T-helper 1 cell (primary cell): ENCODE measurements around the gene IFIT5.
"Not testable (repeated sequence)": the region's sequence is repeated elsewhere in the genome, so short reads cannot be mapped to it uniquely, and the experiment has no call there.

Experiments
- DNase-seq, 5 donors: peaks; one replicate each; pipeline ENCODE4 v3.0.0-alpha.2; 2012 to 2020
- total RNA-seq, 4 donors: gene quantifications; one replicate each; lab custom pipeline; 2026; lab: John Stamatoyannopoulos, UW

Gene IFIT5, protein sequence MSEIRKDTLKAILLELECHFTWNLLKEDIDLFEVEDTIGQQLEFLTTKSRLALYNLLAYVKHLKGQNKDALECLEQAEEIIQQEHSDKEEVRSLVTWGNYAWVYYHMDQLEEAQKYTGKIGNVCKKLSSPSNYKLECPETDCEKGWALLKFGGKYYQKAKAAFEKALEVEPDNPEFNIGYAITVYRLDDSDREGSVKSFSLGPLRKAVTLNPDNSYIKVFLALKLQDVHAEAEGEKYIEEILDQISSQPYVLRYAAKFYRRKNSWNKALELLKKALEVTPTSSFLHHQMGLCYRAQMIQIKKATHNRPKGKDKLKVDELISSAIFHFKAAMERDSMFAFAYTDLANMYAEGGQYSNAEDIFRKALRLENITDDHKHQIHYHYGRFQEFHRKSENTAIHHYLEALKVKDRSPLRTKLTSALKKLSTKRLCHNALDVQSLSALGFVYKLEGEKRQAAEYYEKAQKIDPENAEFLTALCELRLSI
- 39.4 to 54.5 (median 49.8) reads per million in 4 donors for total RNA-seq

DNA sequence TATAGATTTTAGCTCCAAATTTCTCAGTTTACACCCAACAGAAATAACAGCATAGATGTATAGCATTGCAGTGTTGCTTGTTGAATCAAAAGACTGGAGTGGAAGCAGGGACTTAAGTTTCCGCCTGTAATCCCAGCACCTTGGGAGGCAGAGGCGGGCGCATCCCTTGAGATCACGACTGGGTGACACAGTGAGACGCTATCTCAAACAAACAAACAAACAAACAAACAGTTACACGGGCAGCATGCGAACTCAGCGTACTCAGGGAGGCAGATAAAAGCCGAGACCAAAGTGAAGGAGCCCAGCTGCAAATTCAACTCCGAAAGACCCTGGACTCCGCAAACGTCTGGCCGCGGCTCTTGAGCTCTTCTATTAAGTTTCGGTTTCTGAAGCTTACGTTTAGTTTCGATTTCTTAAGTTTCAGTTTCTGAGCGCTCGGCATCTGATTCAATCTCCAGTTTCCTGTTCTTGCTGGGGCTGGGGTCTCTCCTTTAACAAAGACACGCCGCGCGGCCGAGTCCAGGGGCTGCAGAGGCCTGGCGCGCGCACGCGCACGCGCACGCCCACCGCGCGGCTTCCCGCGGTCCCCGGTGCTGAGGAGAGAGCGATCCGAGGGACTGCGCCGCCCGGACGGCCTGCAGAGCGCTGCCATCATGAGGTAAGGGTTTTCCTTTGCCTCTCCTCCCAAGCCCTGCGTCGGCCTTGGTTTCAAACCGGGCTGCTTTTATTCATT is at the start of gene IFIT5:
IFIT5 (plus strand) TSS at position 423 of the 733 bp plus-strand sequence; CDS start at position 654, 231 bp downstream.
- DNase-seq: peak; percentile 43 to 83 (median 55)

DNA sequence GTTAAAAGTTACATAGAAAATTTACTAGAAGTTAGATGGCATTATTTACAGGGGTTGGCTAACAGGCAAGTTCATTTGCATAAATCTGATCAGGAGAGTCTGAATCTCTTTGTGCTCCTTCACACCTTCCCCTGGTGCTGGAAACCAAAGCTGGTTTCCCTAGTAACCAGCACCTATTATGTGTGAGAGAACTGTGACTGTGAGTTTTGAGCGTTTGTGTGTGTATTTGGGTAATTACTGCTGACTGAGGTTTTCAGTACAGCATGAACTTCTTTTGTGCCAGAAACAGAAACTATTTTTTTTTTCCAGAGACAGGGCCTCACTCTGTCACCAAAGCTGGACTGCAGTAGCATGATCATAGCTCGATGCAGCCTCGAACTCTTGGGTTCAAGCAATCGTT is 46.8 kb upstream of the IFIT5 start:
- DNase-seq: no peak

DNA sequence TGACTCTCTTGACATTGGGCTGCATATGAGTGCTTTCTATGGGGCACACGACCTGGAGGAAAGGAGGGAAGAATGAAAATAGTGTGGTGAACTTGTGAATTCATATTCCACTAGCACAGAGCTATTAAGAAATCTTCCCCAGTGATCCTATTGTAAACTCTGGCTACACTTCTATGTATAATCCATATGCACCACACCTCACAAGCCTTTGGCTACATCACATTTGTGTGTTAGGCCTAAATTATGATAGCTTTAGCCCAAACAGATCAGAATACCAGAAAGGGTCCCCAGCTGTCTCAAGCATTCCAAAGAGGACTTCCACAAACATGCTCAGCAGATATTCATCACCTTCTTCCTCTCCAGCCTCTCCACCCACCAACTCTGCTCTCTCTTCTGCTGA is 46.2 kb upstream of the IFIT5 start:
- no peak for DNase-seq

DNA sequence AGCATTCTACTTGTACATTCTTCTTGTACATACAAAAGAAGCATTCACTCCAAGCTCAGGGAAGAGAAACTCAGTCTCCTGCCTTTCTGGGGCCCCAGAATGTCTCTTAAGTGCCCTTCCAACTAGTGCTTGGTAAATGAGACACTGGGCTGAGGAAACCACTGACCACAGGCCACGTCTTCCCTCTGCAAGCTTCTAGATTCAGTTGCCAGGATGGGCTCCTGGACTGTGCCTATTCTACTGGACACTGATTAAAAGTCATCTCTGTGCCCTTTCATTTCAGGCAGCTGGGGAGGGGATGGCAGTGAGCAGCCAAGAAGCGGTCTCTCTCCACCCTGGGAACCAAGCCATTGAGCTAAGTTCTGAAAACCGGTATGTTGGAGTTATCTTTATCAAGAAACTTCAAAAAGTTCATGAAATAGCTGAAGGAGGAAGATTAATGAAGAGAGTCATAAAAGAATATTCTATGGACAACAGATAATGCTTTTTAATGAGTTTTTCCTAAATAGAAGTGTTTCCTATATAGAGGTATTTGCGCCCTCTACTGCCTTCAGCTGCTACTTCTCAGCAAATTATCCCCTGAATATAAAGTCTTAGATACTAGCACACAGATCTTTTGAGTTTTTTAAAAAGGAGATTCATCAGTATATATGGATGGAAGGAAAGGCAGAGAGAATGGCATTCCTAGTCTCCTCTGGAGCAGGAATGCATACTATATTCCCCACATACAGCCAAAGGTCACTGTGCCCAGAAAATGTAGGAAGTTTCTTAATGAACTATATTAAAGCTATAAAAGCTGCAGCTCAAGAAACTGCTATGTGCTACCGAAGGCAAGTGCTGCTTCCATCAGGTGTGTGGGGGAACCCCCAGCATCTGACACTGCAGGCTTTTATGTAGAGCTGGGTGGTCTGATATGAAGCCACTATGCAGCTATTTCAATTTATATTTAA is 44.9 kb upstream of the IFIT5 start:
- DNase-seq: no peak

DNA sequence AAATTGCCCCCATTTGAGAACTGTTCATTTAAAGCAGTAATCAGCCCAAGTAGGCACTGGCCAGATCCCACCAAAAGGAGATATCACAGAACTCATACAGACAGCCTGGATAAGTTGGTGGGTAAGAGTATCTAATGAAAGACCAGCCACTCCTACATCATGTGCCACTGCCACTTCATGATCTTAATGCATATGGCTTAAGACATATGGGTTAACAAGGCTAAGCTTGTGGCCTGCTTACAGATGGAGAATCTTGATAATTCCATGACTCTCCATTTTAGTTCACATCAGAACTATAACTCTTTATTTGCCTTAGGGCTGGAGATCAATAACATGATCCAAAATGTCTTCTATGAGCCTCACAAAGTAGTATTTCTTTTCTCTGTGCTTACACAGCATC is 43.3 kb upstream of the IFIT5 start:
- no peak for DNase-seq

DNA sequence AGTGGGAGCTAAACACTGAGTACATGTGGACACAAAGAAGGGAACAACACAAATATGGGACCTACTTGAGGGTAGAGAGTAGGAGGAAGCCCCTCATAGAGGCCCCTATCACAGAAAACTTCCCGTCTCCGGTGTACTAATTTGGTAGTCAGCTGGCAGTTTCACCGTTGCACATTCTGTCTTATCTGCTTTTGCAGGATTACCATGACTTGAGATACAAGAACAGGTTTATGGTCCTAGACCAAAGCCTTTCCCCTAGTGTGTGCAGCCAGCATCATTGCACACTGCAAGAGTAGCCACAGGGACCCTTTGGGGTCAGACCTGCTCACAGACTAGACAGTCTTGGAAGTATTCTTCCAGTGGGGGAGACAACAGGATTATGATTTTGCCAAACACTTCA is 42.4 kb upstream of the IFIT5 start:
- DNase-seq: no peak

DNA sequence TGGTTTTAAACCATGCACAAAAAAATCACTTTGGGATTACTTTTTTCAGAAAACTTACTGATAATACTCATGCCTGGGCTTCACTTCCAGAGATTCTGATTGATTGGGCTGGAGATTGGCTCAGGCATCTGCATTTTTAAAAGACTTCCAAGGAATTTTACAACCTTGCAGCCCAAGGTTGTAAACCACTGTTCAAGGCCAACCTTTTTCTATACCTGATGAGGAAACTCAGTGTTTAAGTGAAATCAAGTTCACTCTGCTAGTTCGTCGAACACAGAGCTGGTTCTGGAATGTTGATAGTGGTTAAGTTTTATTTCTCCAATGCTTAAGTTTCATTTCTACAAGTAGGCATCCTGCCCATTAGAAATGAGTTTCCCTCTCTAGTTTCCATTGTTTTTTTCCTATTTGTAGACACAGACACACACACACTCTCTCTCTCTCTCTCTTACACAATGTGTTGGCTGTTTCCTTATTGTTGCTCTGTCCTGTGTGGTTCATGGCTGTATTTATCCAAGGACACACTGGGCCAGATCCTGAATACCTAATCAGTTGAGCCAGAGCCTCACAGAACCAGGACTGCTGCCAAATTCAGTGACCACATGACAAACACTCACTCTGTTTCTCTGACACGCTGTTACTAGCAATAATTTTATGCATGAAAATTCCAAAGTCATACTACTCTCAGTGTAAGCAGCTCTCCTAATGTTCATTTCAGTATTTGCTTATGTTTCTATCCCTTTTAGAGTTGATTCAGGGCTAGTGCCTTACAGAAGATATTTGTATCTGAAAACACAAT is 40.3 kb upstream of the IFIT5 start:
- DNase-seq: no peak

DNA sequence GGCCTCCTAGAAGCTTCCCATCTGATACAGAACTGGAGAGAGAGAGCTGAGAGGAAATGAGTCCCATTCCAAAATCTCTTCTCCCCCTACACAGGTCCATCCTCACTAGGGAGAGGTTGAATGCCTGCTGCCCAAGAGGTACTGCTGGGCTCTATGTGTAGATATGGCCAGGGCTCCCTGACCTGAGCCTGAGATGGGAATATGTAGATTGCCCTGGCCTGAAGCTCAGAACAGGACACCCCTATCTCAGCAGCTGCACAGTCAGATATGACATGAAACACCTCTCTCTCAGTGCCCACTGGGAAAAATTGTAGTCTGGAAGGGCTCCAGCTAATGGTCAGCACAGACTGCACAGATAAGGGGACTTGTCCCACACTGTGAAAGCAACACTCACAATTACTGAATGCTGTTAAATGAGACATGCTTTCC is 39.6 kb upstream of the IFIT5 start:
- DNase-seq: no peak

DNA sequence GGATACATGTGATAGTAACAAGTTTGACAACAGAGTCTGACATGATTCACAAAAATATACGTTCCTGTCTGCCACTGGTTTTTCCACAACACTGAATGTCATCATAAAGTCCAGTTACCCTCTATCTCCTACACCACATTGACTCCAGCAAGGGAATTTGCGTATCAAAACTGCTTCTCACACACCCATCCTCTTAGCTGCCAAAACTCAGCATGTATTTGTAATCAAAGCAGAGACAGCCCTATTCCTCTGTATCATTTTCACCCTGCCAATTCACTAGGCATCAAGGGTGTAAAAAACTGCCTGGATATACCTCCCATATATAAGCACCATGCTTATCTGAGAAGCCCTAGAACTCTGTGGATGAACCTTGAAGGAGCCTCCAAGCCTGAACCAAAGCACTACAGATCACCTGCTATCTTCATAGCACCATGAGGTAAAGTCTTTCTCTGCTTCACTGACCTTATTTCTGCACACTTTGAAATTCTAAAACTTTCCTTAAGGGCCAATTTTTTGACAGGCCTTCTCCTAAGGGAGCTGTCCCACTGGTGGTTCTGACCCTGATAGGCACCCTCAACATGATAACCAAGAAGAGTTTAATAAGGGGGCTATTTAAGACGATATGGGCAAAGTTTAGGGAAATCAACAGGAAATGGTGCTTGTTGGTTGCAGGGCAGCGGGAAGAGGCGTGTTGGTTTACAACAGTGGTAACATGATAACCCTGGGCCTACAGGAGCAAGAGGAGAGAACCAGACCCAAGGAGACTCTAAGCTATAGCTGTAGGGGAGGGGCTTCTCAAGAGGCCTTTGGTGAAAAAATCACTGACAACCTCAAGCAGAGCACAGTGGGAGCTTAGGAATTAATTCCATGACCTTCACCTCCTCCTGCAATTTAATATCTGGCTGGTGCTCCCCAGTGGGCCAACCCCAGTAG is 36.4 kb upstream of the IFIT5 start, which contains the start of gene IFIT1B:
IFIT1B (plus strand) TSS at position 352 of the 933 bp plus-strand sequence; CDS start at position 432, 80 bp downstream.
- no peak for DNase-seq

DNA sequence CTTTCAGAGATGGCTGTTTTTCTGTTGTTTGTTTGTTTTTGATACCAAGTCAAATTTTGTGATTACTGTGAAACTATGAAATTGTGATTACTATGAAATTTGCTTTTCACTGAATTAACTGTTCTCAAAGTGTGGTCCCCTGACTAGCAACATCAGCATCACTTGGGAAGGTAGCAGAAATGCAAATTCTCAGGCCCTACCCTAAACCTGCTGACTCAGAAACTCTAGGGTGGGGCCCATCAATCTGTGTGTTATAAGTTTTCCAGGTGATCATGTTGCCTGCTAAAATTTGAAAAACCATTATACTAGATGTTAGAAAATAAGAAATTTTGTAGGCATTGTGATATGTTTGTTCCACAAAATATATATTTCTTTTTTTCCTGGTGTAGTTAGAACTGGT is 35.3 kb upstream of the IFIT5 start:
- DNase-seq: no peak

DNA sequence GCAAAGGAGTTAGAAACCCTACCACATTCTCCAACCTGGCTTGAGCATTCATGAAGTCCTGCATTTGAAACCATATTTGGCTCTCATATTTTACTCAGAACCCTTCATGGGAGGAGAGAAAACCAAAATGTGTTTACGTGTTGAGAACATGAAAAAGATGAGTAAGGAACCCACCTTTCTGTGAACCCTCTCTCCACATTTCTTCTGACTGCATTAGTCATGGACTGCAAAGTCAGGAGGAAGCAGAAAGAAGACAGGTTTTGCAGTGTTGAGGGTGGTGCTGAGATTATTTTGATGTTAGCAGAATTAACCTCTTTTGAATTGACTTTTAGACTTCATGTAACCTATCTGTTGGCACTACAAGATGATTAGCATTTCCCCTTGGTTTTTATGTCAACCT is 31.6 kb upstream of the IFIT5 start:
- DNase-seq: no peak

DNA sequence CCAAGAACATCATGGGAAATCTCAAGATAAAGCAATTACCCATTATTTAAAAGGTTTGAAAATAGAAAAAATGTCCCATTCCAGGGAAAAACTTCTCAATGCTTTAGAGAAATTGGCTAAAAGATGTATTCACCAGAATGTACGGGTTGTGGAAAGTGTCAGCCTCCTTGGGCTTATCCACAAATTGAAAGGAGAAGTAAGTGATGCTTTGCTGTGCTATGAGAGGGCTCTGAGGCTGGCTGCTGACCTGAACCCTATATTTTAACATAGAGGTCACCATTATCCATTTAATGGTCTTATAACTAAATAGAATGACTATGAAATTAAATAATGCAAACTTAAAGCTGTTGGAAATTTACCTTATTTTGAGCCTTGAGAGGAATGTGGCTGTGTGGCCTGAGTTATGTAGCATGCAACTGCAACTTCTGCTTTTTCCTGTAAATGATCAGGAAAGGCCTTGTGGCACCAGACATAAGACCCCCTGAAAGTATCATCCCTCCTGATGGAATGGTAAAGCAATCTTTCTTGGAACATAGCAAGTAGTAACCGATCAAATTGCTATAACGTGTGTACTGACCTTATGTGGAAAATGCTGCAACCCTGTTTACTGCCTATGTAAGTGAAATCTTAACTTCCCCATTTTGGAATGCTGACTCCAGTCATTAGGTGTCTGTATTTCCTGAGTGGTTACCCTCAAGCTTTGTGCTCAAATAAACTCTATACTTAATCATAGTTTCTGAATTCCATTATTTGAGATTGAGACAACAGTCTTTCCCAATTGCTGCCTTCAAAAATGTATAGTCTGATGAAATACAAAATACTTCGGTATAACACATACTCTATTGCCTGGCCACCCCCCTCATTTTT is 29.7 kb upstream of the IFIT5 start:
- no peak for DNase-seq

DNA sequence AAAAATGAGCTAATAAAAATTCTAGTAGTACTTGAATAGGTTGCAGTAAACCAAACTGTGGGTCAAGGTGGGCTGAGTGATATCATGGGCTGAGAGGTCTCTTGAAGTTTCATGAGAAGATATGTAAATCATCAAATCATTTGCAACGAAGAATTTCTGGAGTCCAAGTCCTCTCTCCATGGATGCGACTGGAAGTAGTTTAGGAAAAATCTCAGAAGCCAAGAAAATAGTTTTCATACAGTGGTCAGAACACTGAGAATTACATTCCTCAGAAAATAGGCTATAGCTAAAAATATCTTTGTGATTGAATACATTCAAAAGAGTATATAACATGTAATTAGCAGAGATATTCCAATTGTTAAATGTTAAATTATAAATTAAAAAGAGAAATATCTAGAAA is 25.6 kb upstream of the IFIT5 start:
- DNase-seq: no peak

DNA sequence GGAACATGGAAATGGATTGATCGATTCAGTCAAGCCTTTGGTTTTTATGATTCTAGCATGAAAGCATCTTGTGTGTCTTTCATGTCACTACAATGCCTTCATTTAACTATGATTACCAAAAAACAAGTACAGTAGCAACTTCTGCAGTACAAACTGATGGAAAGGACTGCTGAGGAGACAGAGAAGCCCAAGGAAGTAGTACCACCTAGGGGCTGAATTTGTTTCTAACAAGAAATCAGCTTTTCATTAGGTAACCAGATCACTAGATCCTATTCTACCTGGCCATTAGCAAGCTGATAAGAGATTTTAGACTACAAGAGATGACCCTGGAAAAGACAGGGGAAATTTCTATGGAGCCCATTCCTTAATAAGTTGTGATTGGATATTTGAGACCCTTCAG is 25.1 kb upstream of the IFIT5 start:
- DNase-seq: no peak

DNA sequence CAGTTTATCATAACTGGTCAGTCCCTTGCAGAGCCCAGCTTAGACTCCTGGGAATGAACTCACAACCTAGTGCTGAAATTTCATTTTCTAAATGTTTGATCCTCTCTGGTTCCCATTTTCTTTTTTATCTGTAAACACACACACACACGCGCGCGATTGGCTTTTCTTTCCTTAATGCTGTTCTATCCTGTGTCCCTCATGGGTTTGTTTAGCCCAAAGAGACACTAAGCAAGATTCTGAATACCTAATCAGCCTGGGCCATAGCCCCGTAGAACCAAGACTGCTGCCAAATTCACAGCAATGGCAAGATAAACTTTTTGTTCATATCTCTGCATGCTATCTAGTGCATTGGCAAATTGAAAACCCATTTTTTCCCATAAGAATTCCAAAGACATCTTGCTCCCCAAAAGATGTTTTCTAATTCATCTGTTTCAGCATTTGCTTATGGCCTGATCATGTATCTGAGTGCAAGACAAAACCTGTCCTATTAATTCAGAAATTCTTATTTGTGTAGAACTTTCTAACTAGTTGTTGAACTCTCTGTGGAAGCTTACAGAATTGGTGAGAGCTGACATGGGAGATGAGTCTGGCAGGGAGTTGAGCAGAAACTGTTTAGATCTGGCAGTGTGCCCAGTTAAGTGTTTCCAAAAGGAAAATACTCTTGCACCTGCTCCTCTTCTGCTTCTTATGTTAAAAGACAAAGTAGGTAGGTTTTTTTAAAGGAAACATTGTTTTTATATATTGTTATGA is 23.7 kb upstream of the IFIT5 start:
- DNase-seq: no peak

DNA sequence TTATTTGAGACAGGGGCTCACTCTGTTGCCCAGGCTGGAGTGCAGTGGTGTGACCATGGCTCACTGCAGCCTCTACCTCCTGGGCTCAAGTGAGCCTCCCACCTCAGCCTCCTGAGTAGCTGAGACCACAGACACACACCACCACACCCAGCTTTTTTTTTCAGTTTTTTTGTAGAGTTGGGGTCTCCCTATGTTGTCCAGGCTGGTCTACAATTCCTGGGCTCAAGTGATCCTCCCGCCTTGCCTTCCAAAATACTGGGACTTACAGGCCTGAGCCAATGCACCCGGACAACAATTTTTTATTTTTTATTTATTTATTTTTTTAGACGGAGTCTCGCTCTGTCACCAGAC is 23.2 kb upstream of the IFIT5 start:
- DNase-seq: not testable (repeated sequence)

DNA sequence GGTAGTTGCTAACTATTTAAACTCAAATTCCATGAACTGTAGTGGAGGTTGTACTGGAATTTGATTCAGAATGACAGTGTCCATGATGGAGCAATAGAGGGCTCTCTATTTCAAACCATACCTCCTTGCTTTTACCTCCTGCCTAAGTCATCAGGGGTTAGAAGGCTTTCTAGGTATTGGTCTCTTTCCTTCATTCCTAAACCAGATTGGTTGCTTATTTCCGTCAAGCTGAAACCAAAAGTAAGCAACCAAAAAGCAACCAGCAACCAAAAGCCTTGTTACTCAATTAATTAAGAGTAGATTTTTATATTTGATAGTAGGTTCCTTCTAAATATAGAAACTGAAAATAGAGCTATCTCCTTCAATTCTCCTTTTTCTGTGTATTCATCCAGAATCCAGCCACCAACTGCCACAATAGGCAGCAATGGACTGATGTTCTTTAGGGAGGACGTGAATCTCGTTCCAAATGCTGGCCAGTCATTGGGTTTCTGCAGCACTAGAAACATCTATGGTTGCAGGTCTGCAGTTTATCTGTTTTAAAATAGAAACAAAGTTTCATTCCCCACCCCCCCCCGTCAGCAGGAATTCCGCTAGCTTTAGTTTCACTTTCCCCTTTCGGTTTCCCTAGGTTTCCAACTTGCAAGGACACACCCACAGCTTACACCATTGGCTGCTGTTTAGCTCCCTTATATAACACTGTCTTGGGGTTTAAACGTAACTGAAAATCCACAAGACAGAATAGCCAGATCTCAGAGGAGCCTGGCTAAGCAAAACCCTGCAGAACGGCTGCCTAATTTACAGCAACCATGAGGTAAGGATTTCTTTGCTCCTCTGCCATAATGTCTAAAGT is 22.2 kb upstream of the IFIT5 start, which contains the start of gene IFIT1:
IFIT1 (plus strand) TSS at position 717 of the 850 bp plus-strand sequence; CDS start at position 807, 90 bp downstream.
- peak in 4 of 5 donors; percentile 29 to 53 (median 45) for DNase-seq

DNA sequence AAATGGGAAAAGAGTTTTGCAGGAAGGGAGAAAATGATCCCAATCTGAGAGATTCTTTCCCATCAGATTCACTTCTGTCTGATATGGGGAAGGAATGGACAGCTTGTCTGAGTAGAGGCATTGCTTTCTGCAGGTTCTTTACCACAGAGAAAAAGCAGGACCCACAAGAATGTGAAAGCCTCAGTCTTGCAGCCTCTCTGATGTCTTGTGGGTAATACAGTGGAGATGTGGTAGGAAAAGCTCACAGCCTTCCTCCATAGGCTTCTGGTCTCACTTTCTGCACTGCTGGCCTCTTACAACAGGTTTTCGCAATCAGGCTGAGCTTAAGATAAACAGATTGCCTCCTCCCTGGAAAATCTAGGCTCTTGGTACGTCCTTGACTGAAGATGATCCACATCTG is 21.4 kb upstream of the IFIT5 start:
- DNase-seq: no peak
